OCI-LY1 (cell line): ENCODE results near the gene SHISA5.

ENCODE experiments used
- EZH2 ChIP-seq: fragments of 200-600 bp; sonication (generic), shearing (Covaris generic); IDR thresholded peaks from 2 replicates; pipeline ENCODE4 v1.8.0; 2017; ENCODE audit warnings: borderline replicate concordance, mixed run types, mild to moderate bottlenecking, antibody characterized with exemption, low read length, moderate library complexity, mixed read lengths
- TF ChIP-seq, protein P1 (sequence below): fragments of 200-600 bp; sonication (generic), shearing (Covaris generic); IDR thresholded peaks from 2 replicates; pipeline ENCODE4 v1.5.1; 2017; ENCODE audit warnings: mild to moderate bottlenecking, antibody characterized with exemption, low read length, moderate library complexity, mixed read lengths

DNA sequence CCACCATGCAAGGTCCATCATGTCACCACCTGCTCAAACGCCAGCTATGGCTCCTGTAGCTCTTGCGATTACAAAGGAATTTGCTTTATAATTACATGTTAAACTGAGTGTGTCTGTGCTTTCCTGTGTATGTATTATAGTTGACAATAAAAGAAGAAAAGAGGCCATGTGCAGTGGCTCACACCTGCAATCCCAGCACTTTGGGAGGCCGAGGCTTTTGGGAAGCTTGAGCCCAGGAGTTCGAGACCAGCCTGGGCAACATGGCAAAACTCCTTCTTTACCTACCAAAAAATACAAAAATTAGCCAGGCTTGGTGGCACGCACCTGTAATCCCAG lies 30.4 kb downstream of the SHISA5 start:
- TF ChIP-seq, protein P1, sequence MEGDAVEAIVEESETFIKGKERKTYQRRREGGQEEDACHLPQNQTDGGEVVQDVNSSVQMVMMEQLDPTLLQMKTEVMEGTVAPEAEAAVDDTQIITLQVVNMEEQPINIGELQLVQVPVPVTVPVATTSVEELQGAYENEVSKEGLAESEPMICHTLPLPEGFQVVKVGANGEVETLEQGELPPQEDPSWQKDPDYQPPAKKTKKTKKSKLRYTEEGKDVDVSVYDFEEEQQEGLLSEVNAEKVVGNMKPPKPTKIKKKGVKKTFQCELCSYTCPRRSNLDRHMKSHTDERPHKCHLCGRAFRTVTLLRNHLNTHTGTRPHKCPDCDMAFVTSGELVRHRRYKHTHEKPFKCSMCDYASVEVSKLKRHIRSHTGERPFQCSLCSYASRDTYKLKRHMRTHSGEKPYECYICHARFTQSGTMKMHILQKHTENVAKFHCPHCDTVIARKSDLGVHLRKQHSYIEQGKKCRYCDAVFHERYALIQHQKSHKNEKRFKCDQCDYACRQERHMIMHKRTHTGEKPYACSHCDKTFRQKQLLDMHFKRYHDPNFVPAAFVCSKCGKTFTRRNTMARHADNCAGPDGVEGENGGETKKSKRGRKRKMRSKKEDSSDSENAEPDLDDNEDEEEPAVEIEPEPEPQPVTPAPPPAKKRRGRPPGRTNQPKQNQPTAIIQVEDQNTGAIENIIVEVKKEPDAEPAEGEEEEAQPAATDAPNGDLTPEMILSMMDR = no peak
- TF ChIP-seq EZH2 = no peak
